ENCODE measurements around the gene SEMA3C. TPM values are rescaled to one million over a fixed set of nuclear protein-coding genes. Genes with fewer than 3 reads are reported as not detected.

Gene SEMA3C
- polyA plus RNA-seq, 1 donor from 2014 or later, result 386 TPM

DNA sequence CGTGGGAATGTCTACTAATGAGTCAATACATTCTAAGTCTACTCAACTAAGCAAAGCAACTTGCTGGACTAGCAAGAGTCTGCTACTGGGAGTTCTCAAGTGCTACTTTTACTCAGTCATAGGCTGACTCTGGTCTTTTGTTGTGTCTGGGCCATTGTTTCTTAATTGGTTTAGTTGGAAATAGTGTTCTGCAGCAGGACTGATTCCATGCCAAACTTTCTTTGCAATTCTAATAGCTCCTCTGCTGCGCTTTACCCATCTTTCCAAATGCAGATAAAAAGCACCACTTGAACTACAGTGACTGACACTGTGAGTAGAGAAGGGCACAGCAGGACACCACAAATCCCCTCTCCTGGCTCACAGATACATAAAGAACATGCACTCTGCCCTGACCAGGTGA lies 154.7 kb downstream of the SEMA3C start:
- Histone ChIP-seq H2AFZ (ENCODE audit: low read depth, low read length) (no peak overlapping the region), H3K4me3 (ENCODE audit: low read length) (no peak overlapping the region), H3K4me2 (ENCODE audit: low read length) (no peak overlapping the region)

GRCh38 chr7:80763704-80764103 lies 155.1 kb downstream of the SEMA3C start:
- Histone ChIP-seq H2AFZ (ENCODE audit: low read depth, low read length) (no peak overlapping the region), H3K9me2 (ENCODE audit: insufficient read depth, low read length) (no peaks in the 10 kb centered on the region), H3K4me3 (ENCODE audit: low read length) (no peak overlapping the region), H3K36me3 (ENCODE audit: insufficient read depth, low read length) (peaks cover 4% of the 10 kb centered on the region), H3F3A (ENCODE audit: insufficient read depth, low read length, poor library complexity, severe bottlenecking) (no peaks in the 10 kb centered on the region), H4K20me1 (ENCODE audit: insufficient read depth) (no peaks in the 10 kb centered on the region), H3K79me2 (replicated peaks; ENCODE audit: insufficient read depth, low read length) (no peaks in the 10 kb centered on the region), H3K27me3 (ENCODE audit: insufficient read depth, low read depth, low read length) (no peaks in the 10 kb centered on the region), H3K4me2 (ENCODE audit: low read length) (no peak overlapping the region), H3K27ac (ENCODE audit: low read length) (no peak overlapping the region), H3K9me3 (ENCODE audit: low read length) (no peaks in the 10 kb centered on the region), H3K9ac (ENCODE audit: low read length) (no peak overlapping the region)
- TF ChIP-seq SMC3 (conservative IDR thresholded peaks at IDR 0.05; ENCODE audit: poor library complexity) (no peak), EP300 (conservative IDR thresholded peaks at IDR 0.05; ENCODE audit: poor library complexity, severe bottlenecking) (no peak), REST (IDR thresholded peaks at IDR 0.05; ENCODE audit: borderline replicate concordance) (no peak), RAD21 (conservative IDR thresholded peaks at IDR 0.05) (no peak), MXI1 (conservative IDR thresholded peaks at IDR 0.05; ENCODE audit: poor library complexity, severe bottlenecking) (no peak), EZH2 (IDR thresholded peaks at IDR 0.05; ENCODE audit: borderline replicate concordance, insufficient read depth, low read length, poor library complexity, severe bottlenecking) (no peak), TAF1 (IDR thresholded peaks at IDR 0.05; ENCODE audit: low read depth) (no peak), POLR2AphosphoS5 (IDR thresholded peaks at IDR 0.05) (no peak)
- TF ChIP-seq, protein P1, sequence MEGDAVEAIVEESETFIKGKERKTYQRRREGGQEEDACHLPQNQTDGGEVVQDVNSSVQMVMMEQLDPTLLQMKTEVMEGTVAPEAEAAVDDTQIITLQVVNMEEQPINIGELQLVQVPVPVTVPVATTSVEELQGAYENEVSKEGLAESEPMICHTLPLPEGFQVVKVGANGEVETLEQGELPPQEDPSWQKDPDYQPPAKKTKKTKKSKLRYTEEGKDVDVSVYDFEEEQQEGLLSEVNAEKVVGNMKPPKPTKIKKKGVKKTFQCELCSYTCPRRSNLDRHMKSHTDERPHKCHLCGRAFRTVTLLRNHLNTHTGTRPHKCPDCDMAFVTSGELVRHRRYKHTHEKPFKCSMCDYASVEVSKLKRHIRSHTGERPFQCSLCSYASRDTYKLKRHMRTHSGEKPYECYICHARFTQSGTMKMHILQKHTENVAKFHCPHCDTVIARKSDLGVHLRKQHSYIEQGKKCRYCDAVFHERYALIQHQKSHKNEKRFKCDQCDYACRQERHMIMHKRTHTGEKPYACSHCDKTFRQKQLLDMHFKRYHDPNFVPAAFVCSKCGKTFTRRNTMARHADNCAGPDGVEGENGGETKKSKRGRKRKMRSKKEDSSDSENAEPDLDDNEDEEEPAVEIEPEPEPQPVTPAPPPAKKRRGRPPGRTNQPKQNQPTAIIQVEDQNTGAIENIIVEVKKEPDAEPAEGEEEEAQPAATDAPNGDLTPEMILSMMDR (IDR thresholded peaks at IDR 0.05; ENCODE audit: poor library complexity, severe bottlenecking), result no peak

More for the DNA sequence above, 154.7 kb downstream of the SEMA3C start:
- no peak overlapping the region for H3K27ac ChIP-seq (ENCODE audit: low read length)
- TF ChIP-seq, protein P1 (IDR thresholded peaks at IDR 0.05; ENCODE audit: poor library complexity, severe bottlenecking), result no peak
- TF ChIP-seq RAD21 (conservative IDR thresholded peaks at IDR 0.05) (no peak), POLR2AphosphoS5 (IDR thresholded peaks at IDR 0.05) (no peak), REST (IDR thresholded peaks at IDR 0.05; ENCODE audit: borderline replicate concordance) (no peak), TAF1 (IDR thresholded peaks at IDR 0.05; ENCODE audit: low read depth) (no peak)
- H3K36me3 ChIP-seq (ENCODE audit: insufficient read depth, low read length), result peaks cover 4% of the 10 kb centered on the region
- H3K9me2 ChIP-seq (ENCODE audit: insufficient read depth, low read length), result no peaks in the 10 kb centered on the region
- no peaks in the 10 kb centered on the region for H3F3A ChIP-seq (ENCODE audit: insufficient read depth, low read length, poor library complexity, severe bottlenecking)
- H4K20me1 ChIP-seq (ENCODE audit: insufficient read depth), result no peaks in the 10 kb centered on the region
- no peaks in the 10 kb centered on the region for H3K79me2 ChIP-seq (replicated peaks; ENCODE audit: insufficient read depth, low read length)
- H3K9ac ChIP-seq (ENCODE audit: low read length), result no peak overlapping the region
- H3K27me3 ChIP-seq (ENCODE audit: insufficient read depth, low read depth, low read length), result no peaks in the 10 kb centered on the region
- no peaks in the 10 kb centered on the region for H3K9me3 ChIP-seq (ENCODE audit: low read length)

Data from neural cell (in vitro differentiated cells).